HCT116 (cell line): ENCODE measurements around the gene HASPIN. TPM values are rescaled to one million over a fixed set of nuclear protein-coding genes. Genes with fewer than 3 reads are reported as not detected.

Experiments
- ATAC-seq: fragments of 200-7000 bp; cut with Tn5 transposase; 2 replicates; pipeline ENCODE4 v1.9.1; 2020; ENCODE audit warnings: mild to moderate bottlenecking, moderate library complexity
- BruUV-seq: library from RNA; stranded (reverse); fragments of 400-500 nt; replicated peaks from 2 replicates; lab custom pipeline; 2021; lab: Mats Ljungman, UMichigan
- CTCF ChIA-PET: fragments of 300-600 bp; sonication (Branson Sonifier 250); formaldehyde crosslinking; loops from one replicate; lab custom pipeline; 2021; ENCODE audit warnings: antibody characterized with exemption; lab: Charles Lee
- POLR2A ChIA-PET: fragments of 300-600, 350-600 bp; sonication (Branson Sonifier 250); formaldehyde crosslinking; loops from one replicate; lab custom pipeline; 2021; ENCODE audit warnings: antibody characterized with exemption; lab: Charles Lee
- RAD21 ChIA-PET, 2 experiments: fragments of 300-600 bp; sonication (Branson Sonifier 250); formaldehyde crosslinking; loops; one replicate each; lab custom pipeline; 2023; ENCODE audit warnings: low total read pairs in 2 of 2; ENCODE audit not compliant: uncharacterized antibody in 2 of 2, unreplicated experiment in 2 of 2, low non-redundant PET in 1 of 2; lab: Charles Lee
- DNase-seq: peaks from one replicate; pipeline ENCODE4 v3.0.0-alpha.2; 2010; ENCODE audit warnings: low read depth, low spot score
- H2AFZ ChIP-seq: fragments of 200-600 bp; shearing (Covaris generic), sonication (generic); 2 replicates; pipeline ENCODE4 v1.6.1; 2017; ENCODE audit warnings: low read depth, mixed run types, mixed read lengths, antibody characterized with exemption, low read length; ENCODE audit not compliant: poor library complexity, severe bottlenecking
- H3K27ac ChIP-seq: 2 replicates; pipeline ENCODE4 v1.5.1; 2012; ENCODE audit warnings: low read depth, low read length
- H3K27me3 ChIP-seq: fragments of 200-600 bp; sonication (generic); 2 replicates; pipeline ENCODE4 v1.6.1; 2016; ENCODE audit warnings: mixed run types, low read length, mixed read lengths; ENCODE audit not compliant: insufficient read depth
- H3K36me3 ChIP-seq, 2 experiments: fragments of 200-500 bp in 1 of 2; fragments of 200-600 bp in 1 of 2; sonication (Bioruptor generic) in 1 of 2; sonication (generic) in 1 of 2; 2 replicates each; pipeline versions ENCODE4 v1.5.1 to v1.6.1; 2014 to 2016; ENCODE audit warnings: low read length in 2 of 2, inconsistent platforms in 1 of 2, mixed read lengths in 1 of 2, mixed run types in 1 of 2; ENCODE audit not compliant: insufficient read depth in 2 of 2, control insufficient read depth in 1 of 2
- H3K4me1 ChIP-seq, 2 experiments: fragments of 200-600 bp in 1 of 2; sonication (generic) in 1 of 2; 2 replicates each; pipeline versions ENCODE4 v1.5.1 to v1.6.1; 2012 to 2017; ENCODE audit warnings: low read length in 2 of 2, inconsistent platforms in 1 of 2, mild to moderate bottlenecking in 1 of 2, mixed read lengths in 1 of 2, mixed run types in 1 of 2, moderate library complexity in 1 of 2; ENCODE audit not compliant: insufficient read depth in 2 of 2, control insufficient read depth in 1 of 2
- H3K4me2 ChIP-seq: fragments of 200-600 bp; sonication (generic); 2 replicates; pipeline ENCODE4 v1.6.1; 2017; ENCODE audit warnings: mixed run types, low read length, mixed read lengths
- H3K4me3 ChIP-seq, 2 experiments: fragments of 200-600 bp in 1 of 2; sonication (generic) in 1 of 2; replicated peaks in 1 of 2; 2 replicates each; pipeline ENCODE4 v1.5.1; 2011 to 2016; ENCODE audit warnings: low read length in 2 of 2, control low read depth in 1 of 2, low read depth in 1 of 2, mild to moderate bottlenecking in 1 of 2, mixed read lengths in 1 of 2, mixed run types in 1 of 2
- H3K79me2 ChIP-seq: fragments of 200-600 bp; sonication (generic); 2 replicates; pipeline ENCODE4 v1.6.1; 2017; ENCODE audit warnings: mild to moderate bottlenecking, mixed run types, low read length, moderate library complexity, mixed read lengths; ENCODE audit not compliant: insufficient read depth
- H3K9ac ChIP-seq: fragments of 200-600 bp; sonication (generic); 2 replicates; pipeline ENCODE4 v1.6.1; 2016; ENCODE audit warnings: low read length, mixed read lengths
- H3K9me2 ChIP-seq: fragments of 200-600 bp; sonication (generic), shearing (Covaris generic); 2 replicates; pipeline ENCODE4 v1.6.1; 2017; ENCODE audit warnings: mixed run types, mild to moderate bottlenecking, moderate library complexity; ENCODE audit not compliant: insufficient read depth
- H3K9me3 ChIP-seq, 2 experiments: fragments of 200-500 bp in 1 of 2; fragments of 200-600 bp in 1 of 2; sonication (Bioruptor generic) in 1 of 2; sonication (generic) in 1 of 2; 2 replicates each; pipeline ENCODE4 v1.6.1; 2014 to 2017; ENCODE audit warnings: low read length in 2 of 2, mixed read lengths in 2 of 2, inconsistent platforms in 1 of 2, low read depth in 1 of 2, mild to moderate bottlenecking in 1 of 2, mixed run types in 1 of 2, moderate library complexity in 1 of 2; ENCODE audit not compliant: control insufficient read depth in 1 of 2, insufficient read depth in 1 of 2
- H4K20me1 ChIP-seq: fragments of 200-600 bp; sonication (generic), shearing (Covaris generic); 2 replicates; pipeline ENCODE4 v1.6.1; 2017; ENCODE audit warnings: mixed run types, mild to moderate bottlenecking, moderate library complexity; ENCODE audit not compliant: insufficient read depth
- CBX3 ChIP-seq: IDR thresholded peaks from 2 replicates; pipeline ENCODE4 v1.6.1; 2012; ENCODE audit warnings: low read depth
- CEBPB ChIP-seq: IDR thresholded peaks from 2 replicates; pipeline ENCODE4 v1.6.1; 2012; ENCODE audit warnings: low read depth
- EGR1 ChIP-seq: IDR thresholded peaks from 2 replicates; pipeline ENCODE4 v1.6.1; 2012; ENCODE audit warnings: low read depth
- ELF1 ChIP-seq: IDR thresholded peaks from 2 replicates; pipeline ENCODE4 v1.6.1; 2012; ENCODE audit warnings: low read depth, borderline replicate concordance
- EZH2 ChIP-seq: fragments of 200-600 bp; sonication (generic); IDR thresholded peaks from 2 replicates; pipeline ENCODE4 v1.6.1; 2017; ENCODE audit warnings: antibody characterized with exemption, mixed run types
- EZH2phosphoT487 ChIP-seq: fragments of 200-600 bp; IDR thresholded peaks from 2 replicates; pipeline ENCODE4 v1.6.1; 2018; ENCODE audit warnings: antibody characterized with exemption, borderline replicate concordance
- FOSL1 ChIP-seq: IDR thresholded peaks from 2 replicates; pipeline ENCODE4 v1.6.1; 2012; ENCODE audit warnings: low read depth
- JUND ChIP-seq: IDR thresholded peaks from 2 replicates; pipeline ENCODE4 v1.6.1; 2012
- POLR2AphosphoS5 ChIP-seq: IDR thresholded peaks from 2 replicates; pipeline ENCODE4 v1.6.1; 2011; ENCODE audit warnings: mild to moderate bottlenecking, low read depth, low read length, moderate library complexity
- RAD21 ChIP-seq: IDR thresholded peaks from 2 replicates; pipeline ENCODE4 v1.6.1; 2012; ENCODE audit warnings: low read depth, mild to moderate bottlenecking
- SP1 ChIP-seq: IDR thresholded peaks from 2 replicates; pipeline ENCODE4 v1.6.1; 2012; ENCODE audit warnings: low read depth
- SRF ChIP-seq: IDR thresholded peaks from 2 replicates; pipeline ENCODE4 v1.6.1; 2012; ENCODE audit warnings: low read depth
- TCF7L2 ChIP-seq: IDR thresholded peaks from 2 replicates; pipeline ENCODE4 v1.7.0; 2011; ENCODE audit warnings: borderline replicate concordance, inconsistent platforms; ENCODE audit not compliant: insufficient read depth, insufficient read length; ENCODE audit errors: extremely low read depth
- YY1 ChIP-seq: IDR thresholded peaks from 2 replicates; pipeline ENCODE4 v1.6.1; 2011; ENCODE audit warnings: low read length, low read depth, moderate library complexity, mild to moderate bottlenecking; ENCODE audit not compliant: insufficient replicate concordance; ENCODE audit errors: extremely low read depth
- ZFX ChIP-seq: fragments of 450-650 bp; IDR thresholded peaks from 2 replicates; pipeline ENCODE4 v1.6.1; 2017
- ZNF274 ChIP-seq: fragments of 200-500 bp; sonication (Bioruptor generic); IDR thresholded peaks from 2 replicates; pipeline ENCODE4 v1.6.1; 2014; ENCODE audit warnings: mild to moderate bottlenecking, low read depth, low read length, inconsistent platforms
- intact Hi-C: fragments of 100-400 bp; cut with micrococcal nuclease; formaldehyde crosslinking; loops from 2 replicates; pipeline ENCODE4 v1.10.0; 2022
- total RNA-seq: library from RNA; stranded (reverse); gene quantifications from one replicate; pipeline ENCODE4 v1.2.1, GENCODE V29; 2021; ENCODE audit not compliant: unreplicated experiment
- TF ChIP-seq, protein P1 (sequence below): IDR thresholded peaks from 2 replicates; pipeline ENCODE4 v1.6.1; 2012
- TF ChIP-seq, protein P2 (sequence below): IDR thresholded peaks from 2 replicates; pipeline ENCODE4 v1.6.1; 2012; ENCODE audit warnings: low read depth
- TF ChIP-seq, protein P3 (sequence below): IDR thresholded peaks from 2 replicates; pipeline ENCODE4 v1.6.1; 2011; ENCODE audit warnings: mild to moderate bottlenecking, low read length, moderate library complexity; ENCODE audit not compliant: insufficient replicate concordance; ENCODE audit errors: extremely low read depth

HASPIN gene
- total RNA-seq, 1 experiment from 2014 or later: 19.6 TPM

DNA sequence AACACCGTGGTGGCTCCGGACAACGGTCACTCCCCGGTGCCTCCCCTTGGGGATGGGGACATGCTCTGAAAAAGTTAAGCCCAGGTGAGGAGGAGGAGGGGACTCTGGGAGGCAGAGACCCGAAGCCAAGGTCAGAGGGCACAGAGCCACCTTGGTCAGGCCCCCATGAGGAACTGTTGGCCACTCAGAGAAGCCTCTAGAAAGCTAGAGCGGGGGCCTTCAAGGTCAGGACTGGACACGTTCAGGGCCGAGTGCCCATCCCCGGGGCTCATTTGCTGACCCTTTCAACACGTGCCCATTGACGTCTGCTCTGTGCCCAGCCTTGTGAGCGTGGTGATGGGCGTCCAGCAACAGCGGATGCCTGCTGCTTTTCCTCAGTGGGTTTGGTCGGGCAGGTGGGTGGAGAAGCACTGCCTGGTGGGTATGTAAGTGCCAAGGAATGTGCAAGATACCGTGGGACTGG is 38.2 kb downstream of the HASPIN start (continued):
- TF ChIP-seq, protein P1, sequence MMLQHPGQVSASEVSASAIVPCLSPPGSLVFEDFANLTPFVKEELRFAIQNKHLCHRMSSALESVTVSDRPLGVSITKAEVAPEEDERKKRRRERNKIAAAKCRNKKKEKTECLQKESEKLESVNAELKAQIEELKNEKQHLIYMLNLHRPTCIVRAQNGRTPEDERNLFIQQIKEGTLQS: no peak
- TF ChIP-seq SRF (no peak), CBX3 (no peak)
- TF ChIP-seq, protein P2, sequence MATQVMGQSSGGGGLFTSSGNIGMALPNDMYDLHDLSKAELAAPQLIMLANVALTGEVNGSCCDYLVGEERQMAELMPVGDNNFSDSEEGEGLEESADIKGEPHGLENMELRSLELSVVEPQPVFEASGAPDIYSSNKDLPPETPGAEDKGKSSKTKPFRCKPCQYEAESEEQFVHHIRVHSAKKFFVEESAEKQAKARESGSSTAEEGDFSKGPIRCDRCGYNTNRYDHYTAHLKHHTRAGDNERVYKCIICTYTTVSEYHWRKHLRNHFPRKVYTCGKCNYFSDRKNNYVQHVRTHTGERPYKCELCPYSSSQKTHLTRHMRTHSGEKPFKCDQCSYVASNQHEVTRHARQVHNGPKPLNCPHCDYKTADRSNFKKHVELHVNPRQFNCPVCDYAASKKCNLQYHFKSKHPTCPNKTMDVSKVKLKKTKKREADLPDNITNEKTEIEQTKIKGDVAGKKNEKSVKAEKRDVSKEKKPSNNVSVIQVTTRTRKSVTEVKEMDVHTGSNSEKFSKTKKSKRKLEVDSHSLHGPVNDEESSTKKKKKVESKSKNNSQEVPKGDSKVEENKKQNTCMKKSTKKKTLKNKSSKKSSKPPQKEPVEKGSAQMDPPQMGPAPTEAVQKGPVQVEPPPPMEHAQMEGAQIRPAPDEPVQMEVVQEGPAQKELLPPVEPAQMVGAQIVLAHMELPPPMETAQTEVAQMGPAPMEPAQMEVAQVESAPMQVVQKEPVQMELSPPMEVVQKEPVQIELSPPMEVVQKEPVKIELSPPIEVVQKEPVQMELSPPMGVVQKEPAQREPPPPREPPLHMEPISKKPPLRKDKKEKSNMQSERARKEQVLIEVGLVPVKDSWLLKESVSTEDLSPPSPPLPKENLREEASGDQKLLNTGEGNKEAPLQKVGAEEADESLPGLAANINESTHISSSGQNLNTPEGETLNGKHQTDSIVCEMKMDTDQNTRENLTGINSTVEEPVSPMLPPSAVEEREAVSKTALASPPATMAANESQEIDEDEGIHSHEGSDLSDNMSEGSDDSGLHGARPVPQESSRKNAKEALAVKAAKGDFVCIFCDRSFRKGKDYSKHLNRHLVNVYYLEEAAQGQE: no peak

DNA sequence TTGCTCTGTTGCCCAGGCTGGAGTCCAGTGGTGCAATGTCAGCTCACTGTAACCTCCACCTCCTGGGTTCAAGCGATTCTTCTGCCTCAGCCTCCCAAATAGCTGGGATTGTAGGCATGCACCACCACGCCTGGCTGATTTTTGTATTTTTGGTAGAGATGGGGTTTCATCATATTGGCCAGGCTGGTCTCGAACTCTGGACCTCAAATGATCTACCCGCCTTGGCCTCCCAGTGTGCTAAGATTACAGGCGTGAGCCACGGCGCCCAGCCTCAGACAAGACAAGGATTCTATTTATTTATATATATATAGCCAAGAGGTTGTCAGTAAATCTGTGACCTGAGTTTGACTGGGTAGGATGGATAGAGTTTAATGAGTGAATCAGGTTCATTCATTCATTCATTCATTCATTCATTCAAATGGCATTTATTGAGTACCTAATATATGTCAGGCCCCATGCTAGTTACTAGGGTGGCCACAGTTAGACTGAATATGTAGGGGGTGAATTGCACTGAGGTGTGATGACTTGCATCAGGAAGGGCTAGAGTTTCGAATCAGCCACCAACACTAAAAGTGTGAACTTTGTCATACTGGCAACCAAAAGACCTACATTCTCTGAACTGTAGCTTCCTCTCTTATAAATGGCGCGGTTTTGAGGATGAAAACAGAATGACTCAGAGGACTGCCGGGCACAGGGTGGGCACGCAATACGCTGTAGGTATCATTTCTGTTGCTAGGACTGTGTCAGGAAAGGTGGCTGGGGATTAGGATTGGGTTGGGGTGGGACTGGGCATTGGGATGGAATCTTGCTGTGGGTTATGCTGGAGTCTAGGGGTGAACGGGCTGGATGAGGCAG is 39.4 kb downstream of the HASPIN start:
- CTCF ChIA-PET: interaction anchor here (1.1 to 2.5 kb wide), 2 partner anchors 25 to 161 kb away, joined by 3 to 8 read pairs; no protein-coding TSS in a partner anchor
- no peak overlapping the region for H3K4me2 ChIP-seq
- DNase-seq: no peak
- intact Hi-C loops: no loop called here
- BruUV-seq: no TSS peak
- TF ChIP-seq, protein P3, sequence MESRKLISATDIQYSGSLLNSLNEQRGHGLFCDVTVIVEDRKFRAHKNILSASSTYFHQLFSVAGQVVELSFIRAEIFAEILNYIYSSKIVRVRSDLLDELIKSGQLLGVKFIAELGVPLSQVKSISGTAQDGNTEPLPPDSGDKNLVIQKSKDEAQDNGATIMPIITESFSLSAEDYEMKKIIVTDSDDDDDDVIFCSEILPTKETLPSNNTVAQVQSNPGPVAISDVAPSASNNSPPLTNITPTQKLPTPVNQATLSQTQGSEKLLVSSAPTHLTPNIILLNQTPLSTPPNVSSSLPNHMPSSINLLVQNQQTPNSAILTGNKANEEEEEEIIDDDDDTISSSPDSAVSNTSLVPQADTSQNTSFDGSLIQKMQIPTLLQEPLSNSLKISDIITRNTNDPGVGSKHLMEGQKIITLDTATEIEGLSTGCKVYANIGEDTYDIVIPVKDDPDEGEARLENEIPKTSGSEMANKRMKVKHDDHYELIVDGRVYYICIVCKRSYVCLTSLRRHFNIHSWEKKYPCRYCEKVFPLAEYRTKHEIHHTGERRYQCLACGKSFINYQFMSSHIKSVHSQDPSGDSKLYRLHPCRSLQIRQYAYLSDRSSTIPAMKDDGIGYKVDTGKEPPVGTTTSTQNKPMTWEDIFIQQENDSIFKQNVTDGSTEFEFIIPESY: no peak
- TF ChIP-seq EGR1: no peak
- no peak for TF ChIP-seq TCF7L2
- no peak for TF ChIP-seq POLR2AphosphoS5
- TF ChIP-seq ZFX: no peak
- TF ChIP-seq SRF: no peak
- TF ChIP-seq ELF1: no peak
- no peak for TF ChIP-seq FOSL1
- TF ChIP-seq EZH2phosphoT487: no peak
- TF ChIP-seq ZNF274: no peak
- TF ChIP-seq EZH2: no peak
- TF ChIP-seq SP1: no peak
- no peak for TF ChIP-seq RAD21
- no peak for TF ChIP-seq CEBPB
- TF ChIP-seq YY1: no peak
- TF ChIP-seq CBX3: no peak
- TF ChIP-seq JUND: no peak
- TF ChIP-seq, all 23 proteins: peak for 0
- Histone ChIP-seq H3K27me3 (no peaks in the 10 kb centered on the region), H3K27ac (no peak overlapping the region), H2AFZ (no peak overlapping the region), H4K20me1 (no peaks in the 10 kb centered on the region), H3K4me3 (no peak overlapping the region), H3K4me1 (peaks cover 0 to 17% of the 10 kb centered on the region in 2 experiments; a peak in 2 of 4 replicates), H3K9me3 (no peaks in the 10 kb centered on the region), H3K9me2 (no peaks in the 10 kb centered on the region), H3K79me2 (no peaks in the 10 kb centered on the region), H3K9ac (no peak overlapping the region), H3K36me3 (no peaks in the 10 kb centered on the region)
- ATAC-seq: no peak
- ChIA-PET POLR2A (no interaction called here), RAD21 (no interaction called here)
